ENCODE data around the gene AUTS2.

DNA sequence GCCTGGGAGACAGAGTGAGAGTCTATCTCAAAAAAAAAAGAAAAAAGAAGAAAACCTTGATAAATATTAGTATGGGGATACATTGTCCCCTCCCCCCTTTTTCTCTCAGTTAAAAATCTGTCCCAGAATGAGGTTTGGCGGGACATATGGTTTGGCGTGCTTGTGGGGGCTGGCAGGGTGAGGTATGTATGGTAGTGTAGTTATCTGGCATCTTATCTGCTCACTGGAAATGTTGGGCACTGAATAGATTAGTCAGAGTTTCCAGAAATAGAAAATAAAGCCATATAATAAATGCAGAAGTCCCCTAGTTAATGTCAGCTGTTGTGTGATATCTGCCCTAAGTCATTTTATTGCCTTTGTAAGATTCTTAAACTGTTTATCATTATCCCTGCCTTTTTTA lies 1136.1 kb downstream of the AUTS2 start:
- TF ChIP-seq, protein P1, sequence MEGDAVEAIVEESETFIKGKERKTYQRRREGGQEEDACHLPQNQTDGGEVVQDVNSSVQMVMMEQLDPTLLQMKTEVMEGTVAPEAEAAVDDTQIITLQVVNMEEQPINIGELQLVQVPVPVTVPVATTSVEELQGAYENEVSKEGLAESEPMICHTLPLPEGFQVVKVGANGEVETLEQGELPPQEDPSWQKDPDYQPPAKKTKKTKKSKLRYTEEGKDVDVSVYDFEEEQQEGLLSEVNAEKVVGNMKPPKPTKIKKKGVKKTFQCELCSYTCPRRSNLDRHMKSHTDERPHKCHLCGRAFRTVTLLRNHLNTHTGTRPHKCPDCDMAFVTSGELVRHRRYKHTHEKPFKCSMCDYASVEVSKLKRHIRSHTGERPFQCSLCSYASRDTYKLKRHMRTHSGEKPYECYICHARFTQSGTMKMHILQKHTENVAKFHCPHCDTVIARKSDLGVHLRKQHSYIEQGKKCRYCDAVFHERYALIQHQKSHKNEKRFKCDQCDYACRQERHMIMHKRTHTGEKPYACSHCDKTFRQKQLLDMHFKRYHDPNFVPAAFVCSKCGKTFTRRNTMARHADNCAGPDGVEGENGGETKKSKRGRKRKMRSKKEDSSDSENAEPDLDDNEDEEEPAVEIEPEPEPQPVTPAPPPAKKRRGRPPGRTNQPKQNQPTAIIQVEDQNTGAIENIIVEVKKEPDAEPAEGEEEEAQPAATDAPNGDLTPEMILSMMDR (IDR thresholded peaks at IDR 0.05): no peak
- TF ChIP-seq EP300 (IDR thresholded peaks at IDR 0.05; ENCODE audit: low read depth): no peak
- TF ChIP-seq POLR2A (IDR thresholded peaks at IDR 0.05): no peak
- no peak for TF ChIP-seq POLR2AphosphoS5 (IDR thresholded peaks at IDR 0.05)
